ENCODE results near the gene SLC26A11. TPM values are rescaled to one million over a fixed set of nuclear protein-coding genes. Genes with fewer than 3 reads are reported as not detected.

Gene SLC26A11
- total RNA-seq, 1 experiment from 2014 or later: 26.5 TPM

- no peak overlapping the region for H4K5ac ChIP-seq (ENCODE audit: insufficient read length, low read depth, low read length)
- no peak overlapping the region for H2BK15ac ChIP-seq (ENCODE audit: low read depth, low read length)
- no peaks in the 10 kb centered on the region for H3K9me3 ChIP-seq (ENCODE audit: control insufficient read depth, low read depth, low read length)
- no peak overlapping the region for H2BK12ac ChIP-seq (ENCODE audit: insufficient read length, low read depth, low read length)
- H3K56ac ChIP-seq (ENCODE audit: insufficient read length, low read depth, low read length): no peak overlapping the region
- Mint-ChIP-seq H3K36me3 (ENCODE audit: insufficient read depth in 1 of 3, low read depth in 3 of 3) (no peaks in the 10 kb centered on the region), H3K4me3 (no peak overlapping the region), H3K27me3 (ENCODE audit: low read depth) (peaks cover 6% of the 10 kb centered on the region), H3K4me1 (peaks cover 7 to 13% of the 10 kb centered on the region in 2 experiments), H3K9me3 (no peaks in the 10 kb centered on the region), H3K27ac (peak overlapping the region in 1 of 3 experiments; percentile 82; a peak in 1 of 7 replicates)
- H3K79me1 ChIP-seq (ENCODE audit: insufficient read depth, low read depth, low read length, poor library complexity, severe bottlenecking): no peaks in the 10 kb centered on the region
- H2BK120ac ChIP-seq (ENCODE audit: low read depth, low read length, poor library complexity, severe bottlenecking): no peak overlapping the region
- no peak for DNase-seq
- no peak overlapping the region for H3K4ac ChIP-seq (ENCODE audit: low read depth, low read length)
- no peak for TF ChIP-seq CTCF (conservative IDR thresholded peaks at IDR 0.05)
- no peak overlapping the region for H2BK20ac ChIP-seq (ENCODE audit: low read depth, low read length, poor library complexity, severe bottlenecking)
- H3K27ac ChIP-seq (ENCODE audit: insufficient read length, low read depth, low read length): no peak overlapping the region
- H2AK5ac ChIP-seq (ENCODE audit: insufficient read length, low read length): no peak overlapping the region
- H2BK5ac ChIP-seq (ENCODE audit: insufficient read length, low read length): no peak overlapping the region
- H4K8ac ChIP-seq (replicated peaks; ENCODE audit: insufficient read length, low read depth, low read length): no peak overlapping the region
- no peaks in the 10 kb centered on the region for H3K79me2 ChIP-seq (ENCODE audit: insufficient read depth, low read length)
- no peak overlapping the region; the same call in 1 of the 2 replicates for H3K14ac ChIP-seq (ENCODE audit: insufficient read depth, low read length)
- no peaks in the 10 kb centered on the region for H3K23me2 ChIP-seq (ENCODE audit: insufficient read length, low read depth, low read length, poor library complexity, severe bottlenecking)
- H3K4me2 ChIP-seq (ENCODE audit: insufficient read depth, insufficient read length, low read length): no peak overlapping the region
- no CpG with 5 or more reads among the region's 14 CpGs for WGBS (ENCODE audit: extremely low coverage, insufficient read length, low lambda C conversion rate)
- no peak overlapping the region for H3T11ph ChIP-seq (ENCODE audit: low read length)
- H3K4me1 ChIP-seq (ENCODE audit: insufficient read depth, low read length): no peaks in the 10 kb centered on the region
- no peaks in the 10 kb centered on the region for H3K27me3 ChIP-seq (ENCODE audit: insufficient read depth, low read length)
- H3K18ac ChIP-seq (ENCODE audit: insufficient read length, low read depth, low read length): no peak overlapping the region
- H3K9ac ChIP-seq (ENCODE audit: extremely low read depth, insufficient read length, low read length): no peak overlapping the region
- no peak overlapping the region for H4K91ac ChIP-seq (ENCODE audit: insufficient read length, low read depth, low read length)
- H2AFZ ChIP-seq (ENCODE audit: low read length): no peak overlapping the region
- H3K23ac ChIP-seq (ENCODE audit: insufficient read length, low read depth, low read length): no peak overlapping the region
- H4K20me1 ChIP-seq (ENCODE audit: control insufficient read depth, insufficient read depth, insufficient read length): no peaks in the 10 kb centered on the region
Measured at GRCh38 chr17:80195141-80195540, 25.1 kb upstream of the SLC26A11 start.
